HUDEP-2 (cell line): ENCODE measurements around the gene CAMK1D.
"Not testable (repeated sequence)": the region's sequence is repeated elsewhere in the genome, so short reads cannot be mapped to it uniquely, and the experiment has no call there.

Experiments
- DNase-seq, 76 experiments: peaks; one replicate each; lab custom pipeline; 2025; ENCODE audit not compliant: unreplicated experiment in 76 of 76; lab: John Stamatoyannopoulos, UW

The CAMK1D gene

GRCh38 chr10:12729885-12730284 is 380.5 kb downstream of the CAMK1D start:
- DNase-seq: peak in 10 of 76 experiments; percentile 1 to 33 (median 13)

GRCh38 chr10:12730809-12731519 is 381.6 kb downstream of the CAMK1D start:
- no peak for DNase-seq

- DNase-seq: no peak
These were observed 383.9 kb downstream of the CAMK1D start for GRCh38 chr10:12733271-12733670.

GRCh38 chr10:12735843-12736462 is 386.6 kb downstream of the CAMK1D start:
- no peak for DNase-seq

GRCh38 chr10:12740813-12741212 is 391.5 kb downstream of the CAMK1D start:
- DNase-seq: no peak

GRCh38 chr10:12741360-12741804 is 392.0 kb downstream of the CAMK1D start:
- DNase-seq: no peak

GRCh38 chr10:12742771-12743170 is 393.4 kb downstream of the CAMK1D start:
- no peak for DNase-seq

- DNase-seq: not testable (repeated sequence)
These were observed 394.1 kb downstream of the CAMK1D start for GRCh38 chr10:12743466-12743865.

GRCh38 chr10:12743941-12744340 is 394.6 kb downstream of the CAMK1D start:
- DNase-seq: no peak

- DNase-seq: no peak
These were observed 398.8 kb downstream of the CAMK1D start for GRCh38 chr10:12748186-12748585.

GRCh38 chr10:12749760-12750478 is 400.6 kb downstream of the CAMK1D start:
- DNase-seq: no peak

GRCh38 chr10:12750526-12751201 is 401.3 kb downstream of the CAMK1D start:
- no peak for DNase-seq

- DNase-seq: no peak
These were observed 405.7 kb downstream of the CAMK1D start for GRCh38 chr10:12755075-12755474.

- DNase-seq: no peak
These were observed 408.0 kb downstream of the CAMK1D start for GRCh38 chr10:12757351-12757750.

- DNase-seq: no peak
These were observed 408.9 kb downstream of the CAMK1D start for GRCh38 chr10:12758271-12758670.

GRCh38 chr10:12766223-12766622 is 416.9 kb downstream of the CAMK1D start:
- DNase-seq: no peak

GRCh38 chr10:12768156-12769100 is 419.1 kb downstream of the CAMK1D start:
- DNase-seq: no peak

- no peak for DNase-seq
These were observed 420.1 kb downstream of the CAMK1D start for GRCh38 chr10:12769323-12770044.
